ENCODE data around the gene LRP5.

The LRP5 gene

GRCh38 chr11:68303083-68303482 is 9.3 kb upstream of the LRP5 start:
- Histone ChIP-seq H2BK12ac (ENCODE audit: low read length in 2 of 2) (no peak overlapping the region), H3K4me3 (ENCODE audit: insufficient read depth in 1 of 2, low read depth in 1 of 2, low read length in 2 of 2) (no peak overlapping the region), H3K27ac (ENCODE audit: low read length, poor library complexity, severe bottlenecking) (no peak overlapping the region), H3K27me3 (ENCODE audit: control insufficient read depth in 1 of 2, insufficient read depth in 1 of 2, low read length in 2 of 2) (peaks cover 0 to 5% of the 10 kb centered on the region in 2 experiments), H3K14ac (ENCODE audit: low read length in 2 of 2) (no peak overlapping the region), H3K4me1 (ENCODE audit: control insufficient read depth, insufficient read depth, low read depth, low read length) (peaks cover 9% of the 10 kb centered on the region), H3K18ac (ENCODE audit: low read depth in 1 of 2, low read length in 2 of 2) (no peak overlapping the region), H2AK5ac (ENCODE audit: low read length, severe bottlenecking) (no peak overlapping the region), H2BK5ac (ENCODE audit: low read depth, low read length, poor library complexity, severe bottlenecking) (no peak overlapping the region), H3K23ac (ENCODE audit: low read length in 2 of 2) (no peak overlapping the region), H4K91ac (ENCODE audit: low read length) (no peak overlapping the region), H3K4me2 (ENCODE audit: low read length, poor library complexity, severe bottlenecking) (no peak overlapping the region), H3K9me3 (ENCODE audit: control insufficient read depth, low read length) (no peaks in the 10 kb centered on the region), H2BK15ac (ENCODE audit: low read depth, poor library complexity, severe bottlenecking) (no peak overlapping the region), H3K4ac (ENCODE audit: low read depth in 1 of 2, low read length in 2 of 2) (no peak overlapping the region), H3K36me3 (ENCODE audit: control insufficient read depth in 1 of 2, insufficient read depth in 2 of 2, low read depth in 1 of 2, low read length in 2 of 2) (no peaks in the 10 kb centered on the region), H3K9ac (ENCODE audit: low read length) (no peak overlapping the region), H2AFZ (ENCODE audit: low read depth, low read length) (no peak overlapping the region), H4K8ac (ENCODE audit: low read length) (no peak overlapping the region), H3K79me1 (replicated peaks; ENCODE audit: low read length, poor library complexity, severe bottlenecking) (no peaks in the 10 kb centered on the region), H2BK120ac (ENCODE audit: low read depth, low read length) (no peak overlapping the region)
- no peak for DNase-seq
- WGBS = 100% methylated on average over 1 of the region's 2 CpGs

- Histone ChIP-seq H3K27ac (ENCODE audit: low read length, poor library complexity, severe bottlenecking) (no peak overlapping the region), H2AFZ (ENCODE audit: low read depth, low read length) (no peak overlapping the region), H3K4me1 (ENCODE audit: control insufficient read depth, insufficient read depth, low read depth, low read length) (peaks cover 13% of the 10 kb centered on the region), H4K91ac (ENCODE audit: low read length) (no peak overlapping the region), H2BK5ac (ENCODE audit: low read depth, low read length, poor library complexity, severe bottlenecking) (no peak overlapping the region), H3K9ac (ENCODE audit: low read length) (no peak overlapping the region), H4K8ac (ENCODE audit: low read length) (no peak overlapping the region), H3K79me1 (replicated peaks; ENCODE audit: low read length, poor library complexity, severe bottlenecking) (no peaks in the 10 kb centered on the region), H3K4me2 (ENCODE audit: low read length, poor library complexity, severe bottlenecking) (no peak overlapping the region), H2BK15ac (ENCODE audit: low read depth, poor library complexity, severe bottlenecking) (no peak overlapping the region), H2AK5ac (ENCODE audit: low read length, severe bottlenecking) (no peak overlapping the region), H3K18ac (ENCODE audit: low read depth in 1 of 2, low read length in 2 of 2) (no peak overlapping the region), H3K4me3 (ENCODE audit: insufficient read depth in 1 of 2, low read depth in 1 of 2, low read length in 2 of 2) (no peak overlapping the region), H2BK120ac (ENCODE audit: low read depth, low read length) (no peak overlapping the region), H3K4ac (ENCODE audit: low read depth in 1 of 2, low read length in 2 of 2) (no peak overlapping the region), H2BK12ac (ENCODE audit: low read length in 2 of 2) (no peak overlapping the region), H3K14ac (ENCODE audit: low read length in 2 of 2) (no peak overlapping the region), H3K23ac (ENCODE audit: low read length in 2 of 2) (no peak overlapping the region), H3K9me3 (ENCODE audit: control insufficient read depth, low read length) (no peaks in the 10 kb centered on the region), H3K27me3 (ENCODE audit: control insufficient read depth in 1 of 2, insufficient read depth in 1 of 2, low read length in 2 of 2) (no peaks in the 10 kb centered on the region), H3K36me3 (ENCODE audit: control insufficient read depth in 1 of 2, insufficient read depth in 2 of 2, low read depth in 1 of 2, low read length in 2 of 2) (no peaks in the 10 kb centered on the region)
- no peak for DNase-seq
- WGBS = 92% methylated on average over 6 of the region's 7 CpGs
These were observed 8.2 kb upstream of the LRP5 start for GRCh38 chr11:68303982-68304780.

GRCh38 chr11:68306636-68307035 is 5.8 kb upstream of the LRP5 start:
- no peaks in the 10 kb centered on the region for H3K36me3 ChIP-seq (ENCODE audit: control insufficient read depth in 1 of 2, insufficient read depth in 2 of 2, low read depth in 1 of 2, low read length in 2 of 2)
- H3K23ac ChIP-seq (ENCODE audit: low read length in 2 of 2) = no peak overlapping the region
- DNase-seq = no peak
- H2BK15ac ChIP-seq (ENCODE audit: low read depth, poor library complexity, severe bottlenecking) = no peak overlapping the region
- H2BK12ac ChIP-seq (ENCODE audit: low read length in 2 of 2) = no peak overlapping the region
- no peak overlapping the region for H3K14ac ChIP-seq (ENCODE audit: low read length in 2 of 2)
- WGBS = no CpG with 5 or more reads among the region's 3 CpGs
- no peak overlapping the region for H2AK5ac ChIP-seq (ENCODE audit: low read length, severe bottlenecking)
- no peak overlapping the region for H2AFZ ChIP-seq (ENCODE audit: low read depth, low read length)
- no peak overlapping the region for H3K4ac ChIP-seq (ENCODE audit: low read depth in 1 of 2, low read length in 2 of 2)
- no peak overlapping the region for H3K9ac ChIP-seq (ENCODE audit: low read length)
- no peak overlapping the region for H4K91ac ChIP-seq (ENCODE audit: low read length)
- H3K9me3 ChIP-seq (ENCODE audit: control insufficient read depth, low read length) = no peaks in the 10 kb centered on the region
- no peak overlapping the region for H3K18ac ChIP-seq (ENCODE audit: low read depth in 1 of 2, low read length in 2 of 2)
- H2BK120ac ChIP-seq (ENCODE audit: low read depth, low read length) = no peak overlapping the region
- H3K4me3 ChIP-seq (ENCODE audit: insufficient read depth in 1 of 2, low read depth in 1 of 2, low read length in 2 of 2) = no peak overlapping the region
- peaks cover 13% of the 10 kb centered on the region for H3K4me1 ChIP-seq (ENCODE audit: control insufficient read depth, insufficient read depth, low read depth, low read length)
- no peak overlapping the region for H2BK5ac ChIP-seq (ENCODE audit: low read depth, low read length, poor library complexity, severe bottlenecking)
- H3K79me1 ChIP-seq (replicated peaks; ENCODE audit: low read length, poor library complexity, severe bottlenecking) = no peaks in the 10 kb centered on the region
- no peak overlapping the region for H3K4me2 ChIP-seq (ENCODE audit: low read length, poor library complexity, severe bottlenecking)
- no peak overlapping the region for H4K8ac ChIP-seq (ENCODE audit: low read length)
- no peak overlapping the region for H3K27ac ChIP-seq (ENCODE audit: low read length, poor library complexity, severe bottlenecking)
- no peaks in the 10 kb centered on the region for H3K27me3 ChIP-seq (ENCODE audit: control insufficient read depth in 1 of 2, insufficient read depth in 1 of 2, low read length in 2 of 2)

GRCh38 chr11:68308068-68308467 is 4.3 kb upstream of the LRP5 start:
- Histone ChIP-seq H2BK15ac (ENCODE audit: low read depth, poor library complexity, severe bottlenecking) (no peak overlapping the region), H4K8ac (ENCODE audit: low read length) (no peak overlapping the region), H2AK5ac (ENCODE audit: low read length, severe bottlenecking) (peak overlapping the region; percentile 58), H4K91ac (ENCODE audit: low read length) (no peak overlapping the region), H3K4me3 (ENCODE audit: insufficient read depth in 1 of 2, low read depth in 1 of 2, low read length in 2 of 2) (no peak overlapping the region), H3K4me1 (ENCODE audit: control insufficient read depth, insufficient read depth, low read depth, low read length) (peaks cover 10% of the 10 kb centered on the region), H3K4ac (ENCODE audit: low read depth in 1 of 2, low read length in 2 of 2) (no peak overlapping the region), H3K27ac (ENCODE audit: low read length, poor library complexity, severe bottlenecking) (no peak overlapping the region), H2BK120ac (ENCODE audit: low read depth, low read length) (no peak overlapping the region), H3K36me3 (ENCODE audit: control insufficient read depth in 1 of 2, insufficient read depth in 2 of 2, low read depth in 1 of 2, low read length in 2 of 2) (no peaks in the 10 kb centered on the region), H3K14ac (ENCODE audit: low read length in 2 of 2) (peak overlapping the region in 1 of 2 experiments; percentile 22), H2AFZ (ENCODE audit: low read depth, low read length) (no peak overlapping the region), H3K18ac (ENCODE audit: low read depth in 1 of 2, low read length in 2 of 2) (peak overlapping the region in 1 of 2 experiments; percentile 7), H3K27me3 (ENCODE audit: control insufficient read depth in 1 of 2, insufficient read depth in 1 of 2, low read length in 2 of 2) (no peaks in the 10 kb centered on the region), H2BK12ac (ENCODE audit: low read length in 2 of 2) (peak overlapping the region in 1 of 2 experiments; percentile 57), H3K9me3 (ENCODE audit: control insufficient read depth, low read length) (no peaks in the 10 kb centered on the region), H3K4me2 (ENCODE audit: low read length, poor library complexity, severe bottlenecking) (no peak overlapping the region), H3K79me1 (replicated peaks; ENCODE audit: low read length, poor library complexity, severe bottlenecking) (no peaks in the 10 kb centered on the region), H2BK5ac (ENCODE audit: low read depth, low read length, poor library complexity, severe bottlenecking) (no peak overlapping the region), H3K9ac (ENCODE audit: low read length) (no peak overlapping the region), H3K23ac (ENCODE audit: low read length in 2 of 2) (no peak overlapping the region)
- 91% methylated on average over 11 of the region's 11 CpGs for WGBS
- no peak for DNase-seq
